ENCODE data around the gene JAZF1.

The JAZF1 gene

GRCh38 chr7:28029051-28029450, 151.5 kb downstream of the JAZF1 start:
- Histone ChIP-seq H3K4me3 (ENCODE audit: low read depth, low read length) (no peak overlapping the region), H3K4me1 (peaks cover 3% of the 10 kb centered on the region), H3K9ac (no peak overlapping the region), H3K79me2 (no peaks in the 10 kb centered on the region), H3K9me3 (ENCODE audit: control insufficient read depth, low read length) (no peaks in the 10 kb centered on the region), H3K4me2 (ENCODE audit: low read length) (no peak overlapping the region), H2AFZ (no peak overlapping the region), H3K36me3 (ENCODE audit: control insufficient read depth, insufficient read depth, low read length) (no peaks in the 10 kb centered on the region), H3K27me3 (ENCODE audit: control insufficient read depth, insufficient read depth, low read length) (no peaks in the 10 kb centered on the region), H3K27ac (no peak overlapping the region)
- TF ChIP-seq, protein P1, sequence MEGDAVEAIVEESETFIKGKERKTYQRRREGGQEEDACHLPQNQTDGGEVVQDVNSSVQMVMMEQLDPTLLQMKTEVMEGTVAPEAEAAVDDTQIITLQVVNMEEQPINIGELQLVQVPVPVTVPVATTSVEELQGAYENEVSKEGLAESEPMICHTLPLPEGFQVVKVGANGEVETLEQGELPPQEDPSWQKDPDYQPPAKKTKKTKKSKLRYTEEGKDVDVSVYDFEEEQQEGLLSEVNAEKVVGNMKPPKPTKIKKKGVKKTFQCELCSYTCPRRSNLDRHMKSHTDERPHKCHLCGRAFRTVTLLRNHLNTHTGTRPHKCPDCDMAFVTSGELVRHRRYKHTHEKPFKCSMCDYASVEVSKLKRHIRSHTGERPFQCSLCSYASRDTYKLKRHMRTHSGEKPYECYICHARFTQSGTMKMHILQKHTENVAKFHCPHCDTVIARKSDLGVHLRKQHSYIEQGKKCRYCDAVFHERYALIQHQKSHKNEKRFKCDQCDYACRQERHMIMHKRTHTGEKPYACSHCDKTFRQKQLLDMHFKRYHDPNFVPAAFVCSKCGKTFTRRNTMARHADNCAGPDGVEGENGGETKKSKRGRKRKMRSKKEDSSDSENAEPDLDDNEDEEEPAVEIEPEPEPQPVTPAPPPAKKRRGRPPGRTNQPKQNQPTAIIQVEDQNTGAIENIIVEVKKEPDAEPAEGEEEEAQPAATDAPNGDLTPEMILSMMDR (IDR thresholded peaks at IDR 0.05): no peak

DNA sequence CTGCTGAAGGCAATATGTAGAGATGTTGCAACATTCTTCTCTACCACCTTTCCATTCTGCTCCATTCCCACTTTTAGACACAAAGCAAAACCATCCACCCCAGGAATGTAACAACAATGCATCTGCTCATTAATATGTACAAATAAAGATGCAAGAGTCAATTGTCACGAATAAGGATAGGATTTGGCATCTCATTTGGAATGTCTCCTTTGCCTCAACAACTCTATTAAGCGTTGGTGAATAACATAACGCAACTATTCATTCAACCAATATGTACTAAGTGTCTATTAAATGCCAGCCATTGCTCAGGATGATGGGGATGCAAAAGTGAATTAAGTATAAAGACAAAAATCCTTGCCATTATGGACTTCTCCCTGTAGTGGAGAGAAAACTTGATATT, 152.1 kb downstream of the JAZF1 start:
- TF ChIP-seq, protein P1 (IDR thresholded peaks at IDR 0.05): no peak
- no peak overlapping the region for H3K9ac ChIP-seq
- no peaks in the 10 kb centered on the region for H3K27me3 ChIP-seq (ENCODE audit: control insufficient read depth, insufficient read depth, low read length)
- peaks cover 3% of the 10 kb centered on the region for H3K4me1 ChIP-seq
- H3K79me2 ChIP-seq: no peaks in the 10 kb centered on the region
- H2AFZ ChIP-seq: no peak overlapping the region
- no peak overlapping the region for H3K4me2 ChIP-seq (ENCODE audit: low read length)
- no peaks in the 10 kb centered on the region for H3K9me3 ChIP-seq (ENCODE audit: control insufficient read depth, low read length)
- no peak overlapping the region for H3K4me3 ChIP-seq (ENCODE audit: low read depth, low read length)
- H3K27ac ChIP-seq: no peak overlapping the region
- H3K36me3 ChIP-seq (ENCODE audit: control insufficient read depth, insufficient read depth, low read length): no peaks in the 10 kb centered on the region

DNA sequence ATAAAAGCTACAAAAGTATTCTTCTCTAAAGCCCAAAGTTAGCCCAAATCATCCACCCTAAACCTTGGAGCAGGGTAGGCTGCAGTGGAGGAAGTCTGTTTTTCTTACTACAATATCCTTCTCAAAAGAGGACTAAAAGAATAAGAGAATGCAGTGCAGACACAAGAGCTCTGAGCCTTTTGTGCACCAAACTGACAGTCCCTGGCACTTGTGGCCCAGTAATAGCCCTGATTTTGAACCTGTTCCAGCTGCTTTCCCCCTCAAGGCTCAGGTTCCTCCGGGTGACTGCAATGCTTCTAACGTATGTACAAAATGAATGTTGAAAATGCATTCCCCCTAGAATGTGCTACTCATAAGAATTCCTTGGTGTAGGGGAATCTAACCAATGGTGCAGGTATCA, 154.4 kb downstream of the JAZF1 start:
- no peak overlapping the region for H2AFZ ChIP-seq
- no peaks in the 10 kb centered on the region for H3K36me3 ChIP-seq (ENCODE audit: control insufficient read depth, insufficient read depth, low read length)
- TF ChIP-seq, protein P1 (IDR thresholded peaks at IDR 0.05): no peak
- H3K4me3 ChIP-seq (ENCODE audit: low read depth, low read length): no peak overlapping the region
- no peak overlapping the region for H3K4me2 ChIP-seq (ENCODE audit: low read length)
- H3K79me2 ChIP-seq: no peaks in the 10 kb centered on the region
- no peaks in the 10 kb centered on the region for H3K27me3 ChIP-seq (ENCODE audit: control insufficient read depth, insufficient read depth, low read length)
- H3K4me1 ChIP-seq: peaks cover 3% of the 10 kb centered on the region
- H3K9me3 ChIP-seq (ENCODE audit: control insufficient read depth, low read length): no peaks in the 10 kb centered on the region
- H3K9ac ChIP-seq: no peak overlapping the region
- H3K27ac ChIP-seq: no peak overlapping the region

DNA sequence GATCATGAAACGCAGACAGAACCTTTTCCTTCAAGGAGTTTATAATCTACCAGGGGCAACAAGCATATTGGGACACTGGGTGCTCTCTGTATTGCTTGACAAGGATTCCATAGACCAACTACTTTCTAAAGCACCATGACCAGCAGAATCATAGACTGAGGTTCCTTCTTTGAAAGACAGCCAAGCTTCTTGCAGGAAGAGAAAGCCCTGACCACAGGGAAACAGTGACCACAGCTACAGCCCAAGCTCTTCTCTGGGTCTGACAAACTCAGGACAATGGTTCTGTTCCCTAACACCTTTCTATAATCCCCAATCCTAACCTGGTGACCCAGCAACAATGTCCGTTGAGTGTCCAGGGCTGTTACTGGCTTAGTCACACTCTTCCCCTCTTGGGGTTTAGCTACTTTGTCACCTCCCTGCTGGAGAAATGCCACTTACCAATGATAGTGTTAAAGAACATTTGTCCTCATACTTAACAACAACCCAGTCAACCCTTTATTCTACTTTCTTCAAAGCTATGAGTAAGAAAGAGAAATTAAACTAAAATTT, 155.7 kb downstream of the JAZF1 start:
- Histone ChIP-seq H3K9me3 (ENCODE audit: control insufficient read depth, low read length) (no peaks in the 10 kb centered on the region), H3K27me3 (ENCODE audit: control insufficient read depth, insufficient read depth, low read length) (no peaks in the 10 kb centered on the region), H3K9ac (no peak overlapping the region), H2AFZ (no peak overlapping the region), H3K27ac (no peak overlapping the region), H3K4me3 (ENCODE audit: low read depth, low read length) (no peak overlapping the region), H3K4me1 (peaks cover 3% of the 10 kb centered on the region), H3K36me3 (ENCODE audit: control insufficient read depth, insufficient read depth, low read length) (no peaks in the 10 kb centered on the region), H3K4me2 (ENCODE audit: low read length) (no peak overlapping the region), H3K79me2 (no peaks in the 10 kb centered on the region)
- TF ChIP-seq, protein P1 (IDR thresholded peaks at IDR 0.05): no peak

DNA sequence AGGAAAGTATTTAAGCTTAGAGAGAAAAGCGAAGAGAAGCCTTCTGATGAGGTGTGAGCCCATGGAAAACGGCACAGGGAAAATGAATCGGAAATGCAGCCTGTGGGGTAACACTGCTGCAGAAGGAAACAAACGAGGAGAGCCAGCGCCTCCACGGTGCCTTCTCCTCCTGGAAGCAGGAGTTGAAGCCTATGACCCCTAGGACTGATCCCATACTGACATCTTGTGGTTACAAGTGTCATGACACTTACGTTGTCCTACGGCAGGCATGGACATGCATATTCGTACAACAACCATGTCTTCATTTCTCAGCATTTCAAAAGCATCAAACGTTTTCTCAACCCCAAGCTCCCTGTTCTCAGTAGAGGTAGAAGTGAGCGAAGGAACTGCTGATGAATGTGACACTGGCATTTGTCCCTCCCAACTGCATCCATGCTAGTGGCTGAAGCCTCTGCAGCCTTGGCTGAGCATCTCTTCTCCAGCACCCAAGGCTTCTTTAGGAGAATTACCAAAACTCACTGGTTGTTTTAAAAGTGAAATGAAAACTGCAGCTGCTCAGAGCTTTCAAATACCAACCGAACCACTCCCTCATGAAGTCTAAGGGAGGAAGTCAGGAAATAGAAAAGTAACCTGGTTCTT, 160.2 kb downstream of the JAZF1 start:
- Histone ChIP-seq H3K9me3 (ENCODE audit: control insufficient read depth, low read length) (no peaks in the 10 kb centered on the region), H3K4me2 (ENCODE audit: low read length) (no peak overlapping the region), H2AFZ (no peak overlapping the region), H3K4me1 (peaks cover 3% of the 10 kb centered on the region), H3K9ac (no peak overlapping the region), H3K27ac (no peak overlapping the region), H3K79me2 (peaks cover 10% of the 10 kb centered on the region), H3K27me3 (ENCODE audit: control insufficient read depth, insufficient read depth, low read length) (no peaks in the 10 kb centered on the region), H3K36me3 (ENCODE audit: control insufficient read depth, insufficient read depth, low read length) (no peaks in the 10 kb centered on the region), H3K4me3 (ENCODE audit: low read depth, low read length) (no peak overlapping the region)
- TF ChIP-seq, protein P1 (IDR thresholded peaks at IDR 0.05): peak; percentile 87

Data from parathyroid adenoma (tissue), 2 donors.